Loucy (cell line): ENCODE results near the gene XXYLT1.

ENCODE experiments used
- EZH2phosphoT487 ChIP-seq: fragments of 200-600 bp; IDR thresholded peaks from 2 replicates; pipeline ENCODE4 v1.6.1; 2018; ENCODE audit warnings: antibody characterized with exemption, mild to moderate bottlenecking, moderate library complexity, borderline replicate concordance
- TF ChIP-seq, protein P1 (sequence below): fragments of 200-600 bp; sonication (generic); conservative IDR thresholded peaks from 2 replicates; pipeline ENCODE4 v1.5.1; 2014; ENCODE audit warnings: mild to moderate bottlenecking, antibody characterized with exemption, low read length

DNA sequence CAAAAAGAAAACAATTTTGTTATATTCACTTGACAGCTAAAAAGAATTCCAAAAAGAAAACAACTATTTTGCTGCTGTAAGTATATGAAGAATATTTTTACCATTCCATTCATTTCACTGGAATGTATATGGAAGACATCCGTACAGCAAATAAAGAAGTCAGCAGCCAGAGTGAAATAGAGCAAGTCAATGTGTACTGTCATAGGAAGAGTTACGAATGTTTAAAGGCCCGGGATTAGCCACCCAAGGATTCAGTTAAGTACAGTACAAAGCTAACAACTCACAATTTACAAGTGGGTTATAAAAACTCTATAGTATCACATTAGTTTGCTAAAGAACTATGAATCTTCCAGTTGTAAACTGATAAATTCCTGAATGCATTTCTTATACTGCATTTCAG, 14.4 kb upstream of the XXYLT1 start:
- TF ChIP-seq, protein P1, sequence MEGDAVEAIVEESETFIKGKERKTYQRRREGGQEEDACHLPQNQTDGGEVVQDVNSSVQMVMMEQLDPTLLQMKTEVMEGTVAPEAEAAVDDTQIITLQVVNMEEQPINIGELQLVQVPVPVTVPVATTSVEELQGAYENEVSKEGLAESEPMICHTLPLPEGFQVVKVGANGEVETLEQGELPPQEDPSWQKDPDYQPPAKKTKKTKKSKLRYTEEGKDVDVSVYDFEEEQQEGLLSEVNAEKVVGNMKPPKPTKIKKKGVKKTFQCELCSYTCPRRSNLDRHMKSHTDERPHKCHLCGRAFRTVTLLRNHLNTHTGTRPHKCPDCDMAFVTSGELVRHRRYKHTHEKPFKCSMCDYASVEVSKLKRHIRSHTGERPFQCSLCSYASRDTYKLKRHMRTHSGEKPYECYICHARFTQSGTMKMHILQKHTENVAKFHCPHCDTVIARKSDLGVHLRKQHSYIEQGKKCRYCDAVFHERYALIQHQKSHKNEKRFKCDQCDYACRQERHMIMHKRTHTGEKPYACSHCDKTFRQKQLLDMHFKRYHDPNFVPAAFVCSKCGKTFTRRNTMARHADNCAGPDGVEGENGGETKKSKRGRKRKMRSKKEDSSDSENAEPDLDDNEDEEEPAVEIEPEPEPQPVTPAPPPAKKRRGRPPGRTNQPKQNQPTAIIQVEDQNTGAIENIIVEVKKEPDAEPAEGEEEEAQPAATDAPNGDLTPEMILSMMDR, result no peak
- TF ChIP-seq EZH2phosphoT487, result no peak
